ENCODE results near the gene GNAL. TPM values are rescaled to one million over a fixed set of nuclear protein-coding genes. Genes with fewer than 3 reads are reported as not detected.

Gene GNAL
- total RNA-seq, 1 donor from 2014 or later, result 14.7 TPM

GRCh38 chr18:11751341-11752115 lies 62.5 kb downstream of the GNAL start:
- TF ChIP-seq, protein P1, sequence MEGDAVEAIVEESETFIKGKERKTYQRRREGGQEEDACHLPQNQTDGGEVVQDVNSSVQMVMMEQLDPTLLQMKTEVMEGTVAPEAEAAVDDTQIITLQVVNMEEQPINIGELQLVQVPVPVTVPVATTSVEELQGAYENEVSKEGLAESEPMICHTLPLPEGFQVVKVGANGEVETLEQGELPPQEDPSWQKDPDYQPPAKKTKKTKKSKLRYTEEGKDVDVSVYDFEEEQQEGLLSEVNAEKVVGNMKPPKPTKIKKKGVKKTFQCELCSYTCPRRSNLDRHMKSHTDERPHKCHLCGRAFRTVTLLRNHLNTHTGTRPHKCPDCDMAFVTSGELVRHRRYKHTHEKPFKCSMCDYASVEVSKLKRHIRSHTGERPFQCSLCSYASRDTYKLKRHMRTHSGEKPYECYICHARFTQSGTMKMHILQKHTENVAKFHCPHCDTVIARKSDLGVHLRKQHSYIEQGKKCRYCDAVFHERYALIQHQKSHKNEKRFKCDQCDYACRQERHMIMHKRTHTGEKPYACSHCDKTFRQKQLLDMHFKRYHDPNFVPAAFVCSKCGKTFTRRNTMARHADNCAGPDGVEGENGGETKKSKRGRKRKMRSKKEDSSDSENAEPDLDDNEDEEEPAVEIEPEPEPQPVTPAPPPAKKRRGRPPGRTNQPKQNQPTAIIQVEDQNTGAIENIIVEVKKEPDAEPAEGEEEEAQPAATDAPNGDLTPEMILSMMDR (IDR thresholded peaks at IDR 0.05; ENCODE audit: insufficient read depth, low read length, poor library complexity, severe bottlenecking), result no peak
- Histone ChIP-seq H3K36me3 (ENCODE audit: control insufficient read depth, insufficient read depth, low read length) (no peaks in the 10 kb centered on the region), H3K27me3 (ENCODE audit: control insufficient read depth, insufficient read depth, low read length) (peaks cover 22% of the 10 kb centered on the region), H3K4me3 (ENCODE audit: low read depth, low read length) (peak overlapping the region; percentile 2)
- DNase-seq (ENCODE audit: low read depth), result no peak

GRCh38 chr18:11752116-11752911 lies 63.2 kb downstream of the GNAL start:
- Histone ChIP-seq H3K36me3 (ENCODE audit: control insufficient read depth, insufficient read depth, low read length) (no peaks in the 10 kb centered on the region), H3K4me3 (ENCODE audit: low read depth, low read length) (peak overlapping the region; percentile 16), H3K27me3 (ENCODE audit: control insufficient read depth, insufficient read depth, low read length) (peaks cover 22% of the 10 kb centered on the region)
- DNase-seq (ENCODE audit: low read depth), result peak; percentile 16
- TF ChIP-seq, protein P1 (IDR thresholded peaks at IDR 0.05; ENCODE audit: insufficient read depth, low read length, poor library complexity, severe bottlenecking), result no peak

DNA sequence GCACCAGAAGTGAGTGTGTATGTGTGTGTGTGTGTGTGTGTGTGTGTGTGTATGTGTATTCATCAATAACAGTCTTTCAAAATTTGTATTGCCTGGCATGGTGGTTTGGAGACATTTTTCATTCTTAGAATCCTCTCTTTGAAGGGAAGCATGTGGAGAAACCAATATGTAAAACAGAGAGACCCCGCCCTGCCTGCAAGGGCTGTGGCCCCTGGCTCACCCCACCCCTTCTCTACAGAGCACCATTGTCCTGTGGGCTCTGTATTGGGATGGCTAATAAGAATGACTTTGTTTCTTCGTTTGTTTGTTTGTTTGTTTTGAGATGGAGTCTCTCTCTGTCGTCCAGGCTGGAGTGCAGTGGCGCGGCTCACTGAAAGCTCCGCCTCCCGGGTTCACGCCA lies 65.9 kb downstream of the GNAL start:
- TF ChIP-seq, protein P1 (IDR thresholded peaks at IDR 0.05; ENCODE audit: insufficient read depth, low read length, poor library complexity, severe bottlenecking), result no peak
- Histone ChIP-seq H3K27me3 (ENCODE audit: control insufficient read depth, insufficient read depth, low read length) (peaks cover 19% of the 10 kb centered on the region), H3K4me3 (ENCODE audit: low read depth, low read length) (no peak overlapping the region), H3K36me3 (ENCODE audit: control insufficient read depth, insufficient read depth, low read length) (no peaks in the 10 kb centered on the region)
- DNase-seq (ENCODE audit: low read depth), result no peak

DNA sequence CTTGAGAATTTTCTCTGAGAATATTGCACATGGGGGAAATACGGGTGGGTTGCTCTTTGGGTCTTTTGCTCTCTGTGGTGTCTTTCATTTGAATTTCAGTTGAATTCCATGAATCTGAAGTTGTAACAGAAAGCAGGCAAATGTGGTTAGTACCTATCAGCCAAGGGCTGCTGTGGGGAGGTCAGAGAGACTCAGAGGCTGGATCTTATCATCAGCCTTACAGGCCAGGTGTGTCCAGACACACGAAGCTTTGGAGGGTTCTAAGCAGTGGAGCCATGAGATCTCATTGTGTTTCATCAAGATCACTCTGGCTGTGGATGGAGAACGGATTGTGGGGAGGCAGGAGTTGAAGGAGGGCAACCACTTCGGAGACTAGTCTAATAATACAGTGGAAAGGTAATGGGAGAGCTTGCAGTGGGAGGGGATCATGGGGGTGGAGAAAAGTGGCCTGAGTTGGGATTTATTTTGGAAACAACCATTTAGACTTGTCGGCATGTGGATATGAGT lies 68.1 kb downstream of the GNAL start:
- H3K4me3 ChIP-seq (ENCODE audit: low read depth, low read length), result no peak overlapping the region
- no peaks in the 10 kb centered on the region for H3K36me3 ChIP-seq (ENCODE audit: control insufficient read depth, insufficient read depth, low read length)
- DNase-seq (ENCODE audit: low read depth), result no peak
- H3K27me3 ChIP-seq (ENCODE audit: control insufficient read depth, insufficient read depth, low read length), result peaks cover 6% of the 10 kb centered on the region
- TF ChIP-seq, protein P1 (IDR thresholded peaks at IDR 0.05; ENCODE audit: insufficient read depth, low read length, poor library complexity, severe bottlenecking), result no peak

- TF ChIP-seq, protein P1 (IDR thresholded peaks at IDR 0.05; ENCODE audit: insufficient read depth, low read length, poor library complexity, severe bottlenecking), result no peak
- no peaks in the 10 kb centered on the region for H3K36me3 ChIP-seq (ENCODE audit: control insufficient read depth, insufficient read depth, low read length)
- no peaks in the 10 kb centered on the region for H3K27me3 ChIP-seq (ENCODE audit: control insufficient read depth, insufficient read depth, low read length)
- no peak for DNase-seq (ENCODE audit: low read depth)
- no peak overlapping the region for H3K4me3 ChIP-seq (ENCODE audit: low read depth, low read length)
Observed at GRCh38 chr18:11759456-11759855, 70.4 kb downstream of the GNAL start.

Data from kidney epithelial cell (primary cell).